Rectal smooth muscle tissue (tissue), 1 donor: Measurements from ENCODE around the gene LCE7A.

Experiments
- H3K27ac ChIP-seq: one replicate; pipeline ENCODE4 v1.7.0; 2013; ENCODE audit warnings: low read depth, low read length, inconsistent platforms
- H3K27me3 ChIP-seq: one replicate; pipeline ENCODE4 v1.7.0; 2013; ENCODE audit warnings: low read length; ENCODE audit not compliant: control insufficient read depth, insufficient read depth
- H3K36me3 ChIP-seq: one replicate; pipeline ENCODE4 v1.7.0; 2013; ENCODE audit warnings: low read length; ENCODE audit not compliant: control insufficient read depth, insufficient read depth
- H3K4me1 ChIP-seq: one replicate; pipeline ENCODE4 v1.7.0; 2013; ENCODE audit warnings: low read length; ENCODE audit not compliant: control insufficient read depth, insufficient read depth
- H3K4me3 ChIP-seq: one replicate; pipeline ENCODE4 v1.7.0; 2013; ENCODE audit warnings: low read length
- H3K9ac ChIP-seq: one replicate; pipeline ENCODE4 v1.7.0; 2013; ENCODE audit warnings: low read length

Gene LCE7A

DNA sequence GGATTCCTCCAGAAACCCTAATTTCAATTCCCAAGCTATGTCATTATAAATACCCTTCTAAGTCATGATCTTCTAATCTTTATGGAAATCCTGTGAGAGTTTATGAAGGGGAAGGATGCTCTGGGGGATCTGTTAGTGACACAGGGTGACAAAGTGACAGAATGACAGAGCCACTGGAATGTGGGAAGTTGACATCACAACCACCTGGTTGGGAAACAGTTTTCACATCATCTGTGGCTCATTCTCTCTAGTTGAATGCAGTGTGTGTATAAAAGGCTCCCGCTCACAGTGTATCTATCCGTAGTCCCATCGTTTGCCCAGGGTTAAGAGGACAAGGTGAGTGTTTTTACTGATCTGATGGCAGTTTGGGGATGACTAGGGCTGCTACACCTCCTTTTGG, at the start of gene LCE7A:
Gene LCE7A, plus strand, starts transcription at position 301 of the 400 bp plus-strand sequence. CDS start 702 bp downstream, outside the sequence.
- no peaks in the 10 kb centered on the region for H3K27me3 ChIP-seq
- no peaks in the 10 kb centered on the region for H3K36me3 ChIP-seq
- no peak within 1 kb of the TSS for H3K9ac ChIP-seq
- H3K27ac ChIP-seq = no peak within 1 kb of the TSS
- H3K4me1 ChIP-seq = peaks cover 5% of the 10 kb centered on the region
- no peak within 1 kb of the TSS for H3K4me3 ChIP-seq

GRCh38 chr1:152811050-152811449, 48.7 kb upstream of the LCE7A start:
- Histone ChIP-seq H3K36me3 (no peaks in the 10 kb centered on the region), H3K27ac (no peak overlapping the region), H3K4me3 (no peak overlapping the region), H3K27me3 (no peaks in the 10 kb centered on the region), H3K4me1 (no peaks in the 10 kb centered on the region), H3K9ac (no peak overlapping the region)

DNA sequence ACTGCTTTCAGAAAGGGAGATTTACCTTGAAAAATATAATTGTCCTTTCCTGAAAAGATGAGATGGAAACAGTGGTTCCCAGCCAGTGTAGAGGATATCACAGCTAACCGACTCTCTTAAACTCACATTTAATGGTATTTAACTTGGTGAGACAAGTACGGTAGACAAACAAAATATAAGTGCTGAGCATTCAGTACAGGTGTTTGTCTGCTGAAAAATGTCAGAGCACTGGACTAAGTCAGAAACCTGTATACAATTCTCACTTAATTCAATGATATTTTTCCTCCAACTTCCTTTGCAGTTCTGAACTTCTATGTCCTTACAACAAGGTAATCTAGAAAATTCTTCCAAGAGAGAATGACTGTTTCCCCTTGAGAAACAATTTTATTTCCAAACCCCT, 48.1 kb upstream of the LCE7A start, which contains the start of gene LCE1B:
Gene LCE1B, plus strand, starts transcription at position 301 of the 400 bp plus-strand sequence. CDS start 476 bp downstream, outside the sequence.
- no peaks in the 10 kb centered on the region for H3K4me1 ChIP-seq
- H3K36me3 ChIP-seq = no peaks in the 10 kb centered on the region
- H3K27me3 ChIP-seq = no peaks in the 10 kb centered on the region
- H3K4me3 ChIP-seq = no peak within 1 kb of the TSS
- no peak within 1 kb of the TSS for H3K9ac ChIP-seq
- no peak within 1 kb of the TSS for H3K27ac ChIP-seq

- Histone ChIP-seq H3K27ac (no peak overlapping the region), H3K4me1 (no peaks in the 10 kb centered on the region), H3K27me3 (no peaks in the 10 kb centered on the region), H3K4me3 (no peak overlapping the region), H3K9ac (no peak overlapping the region), H3K36me3 (no peaks in the 10 kb centered on the region)
These were observed 42.5 kb upstream of the LCE7A start for GRCh38 chr1:152817309-152817708.

DNA sequence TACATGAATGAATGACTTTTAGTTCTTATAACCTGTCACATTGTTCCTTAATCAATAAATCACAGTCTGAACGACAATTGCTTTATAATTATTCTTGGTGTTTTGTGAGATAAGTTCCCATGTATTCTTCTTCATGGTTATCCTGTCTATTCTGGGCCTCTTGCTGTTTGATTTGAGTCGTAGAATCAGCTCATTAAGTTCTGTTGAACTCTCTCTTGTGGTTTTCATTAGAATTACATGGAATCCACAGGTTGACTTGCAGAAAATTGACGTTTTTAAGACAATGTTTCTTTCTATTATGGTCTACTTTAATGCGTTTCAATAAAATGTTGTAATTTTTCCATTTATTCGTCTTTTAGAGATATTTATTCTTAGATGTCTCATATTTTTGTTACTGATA, 36.5 kb upstream of the LCE7A start:
- Histone ChIP-seq H3K4me3 (no peak overlapping the region), H3K9ac (no peak overlapping the region)

GRCh38 chr1:152824964-152825363, 34.8 kb upstream of the LCE7A start:
- Histone ChIP-seq H3K27me3 (no peaks in the 10 kb centered on the region), H3K36me3 (no peaks in the 10 kb centered on the region), H3K9ac (no peak overlapping the region), H3K27ac (no peak overlapping the region), H3K4me1 (no peaks in the 10 kb centered on the region), H3K4me3 (no peak overlapping the region)

More for the DNA sequence above, 36.5 kb upstream of the LCE7A start:
- Histone ChIP-seq H3K27me3 (no peaks in the 10 kb centered on the region), H3K27ac (no peak overlapping the region), H3K4me1 (no peaks in the 10 kb centered on the region), H3K36me3 (no peaks in the 10 kb centered on the region)

- H3K9ac ChIP-seq = no peak within 1 kb of the TSS
- H3K27ac ChIP-seq = no peak within 1 kb of the TSS
- no peak within 1 kb of the TSS for H3K4me3 ChIP-seq
- H3K27me3 ChIP-seq = no peaks in the 10 kb centered on the region
- no peaks in the 10 kb centered on the region for H3K4me1 ChIP-seq
- H3K36me3 ChIP-seq = no peaks in the 10 kb centered on the region
These were observed 32.6 kb upstream of the LCE7A start, which contains the start of gene LCE1A for GRCh38 chr1:152827173-152827572. TSS of gene LCE1A (plus strand) at chr1:152827473. CDS start at chr1:152827473, 0 bp downstream.

DNA sequence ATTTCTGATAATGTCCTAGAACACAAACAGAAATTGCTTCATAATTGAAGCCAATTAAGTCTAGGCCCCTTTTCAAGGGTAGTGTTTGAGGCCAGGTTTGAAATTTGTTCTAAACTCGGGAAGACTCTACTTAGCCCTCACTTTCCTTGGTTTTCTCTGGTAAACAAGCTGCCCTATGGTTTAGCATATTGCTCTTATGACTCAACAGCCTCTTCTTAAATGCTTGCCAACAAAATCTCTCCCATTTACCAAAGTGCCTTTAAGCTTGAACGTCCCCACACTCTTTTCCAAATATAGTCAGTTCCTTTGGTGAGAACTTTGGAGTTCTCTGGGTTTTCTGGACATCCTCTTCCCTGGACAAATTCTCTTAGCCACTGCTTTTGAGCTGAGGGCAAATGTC, 22.9 kb upstream of the LCE7A start:
- H3K4me1 ChIP-seq = no peaks in the 10 kb centered on the region
- H3K27me3 ChIP-seq = no peaks in the 10 kb centered on the region
- no peak overlapping the region for H3K4me3 ChIP-seq

DNA sequence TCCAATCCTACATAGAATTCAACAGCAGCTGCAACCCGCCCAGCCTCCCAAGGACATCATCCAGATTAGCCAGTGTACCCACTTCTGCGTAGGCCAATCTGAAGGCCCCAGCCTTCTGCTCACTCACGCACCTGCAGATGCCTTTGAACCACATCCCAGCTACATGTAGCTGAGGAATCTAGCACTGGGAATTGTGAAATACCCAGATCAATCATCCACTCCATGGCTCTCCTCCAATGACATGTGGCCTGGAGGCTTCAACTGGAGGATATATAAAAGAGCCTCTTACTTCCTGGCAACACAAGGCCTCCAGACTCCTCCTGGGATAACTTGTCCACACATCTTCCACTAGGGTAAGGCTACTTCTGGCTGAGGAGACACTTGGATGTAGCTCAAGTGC, 17.2 kb upstream of the LCE7A start, which contains the start of gene LCE6A:
Gene LCE6A, plus strand, starts transcription at position 301 of the 400 bp plus-strand sequence. CDS start 665 bp downstream, outside the sequence.
- H3K4me3 ChIP-seq = no peak within 1 kb of the TSS
- no peak within 1 kb of the TSS for H3K27ac ChIP-seq
- no peaks in the 10 kb centered on the region for H3K27me3 ChIP-seq
- H3K36me3 ChIP-seq = no peaks in the 10 kb centered on the region
- no peak within 1 kb of the TSS for H3K9ac ChIP-seq
- no peaks in the 10 kb centered on the region for H3K4me1 ChIP-seq

More for the DNA sequence above, 22.9 kb upstream of the LCE7A start:
- Histone ChIP-seq H3K27ac (no peak overlapping the region), H3K9ac (no peak overlapping the region), H3K36me3 (no peaks in the 10 kb centered on the region)

DNA sequence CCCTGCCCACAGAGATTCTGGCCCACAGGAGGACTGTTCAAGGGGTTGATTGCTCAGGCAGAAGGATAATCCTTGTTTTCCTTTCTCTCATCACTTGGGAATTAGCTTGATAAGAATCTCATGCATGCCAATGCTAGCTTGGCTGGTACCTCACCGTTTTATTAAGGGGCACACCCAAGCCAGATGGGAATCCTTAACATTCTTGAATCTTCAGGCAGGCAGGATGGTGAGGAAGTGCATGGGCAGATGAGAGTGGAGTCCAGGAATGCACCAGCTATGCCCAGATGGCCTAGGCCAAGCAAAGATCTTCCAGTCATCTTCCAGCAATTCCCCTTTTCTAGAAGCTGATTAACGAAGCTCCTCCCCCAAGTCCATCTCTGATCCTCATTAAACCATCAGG, 4.1 kb upstream of the LCE7A start:
- Histone ChIP-seq H3K36me3 (no peaks in the 10 kb centered on the region), H3K27me3 (no peaks in the 10 kb centered on the region), H3K4me3 (no peak overlapping the region), H3K27ac (no peak overlapping the region), H3K4me1 (no peaks in the 10 kb centered on the region), H3K9ac (no peak overlapping the region)

DNA sequence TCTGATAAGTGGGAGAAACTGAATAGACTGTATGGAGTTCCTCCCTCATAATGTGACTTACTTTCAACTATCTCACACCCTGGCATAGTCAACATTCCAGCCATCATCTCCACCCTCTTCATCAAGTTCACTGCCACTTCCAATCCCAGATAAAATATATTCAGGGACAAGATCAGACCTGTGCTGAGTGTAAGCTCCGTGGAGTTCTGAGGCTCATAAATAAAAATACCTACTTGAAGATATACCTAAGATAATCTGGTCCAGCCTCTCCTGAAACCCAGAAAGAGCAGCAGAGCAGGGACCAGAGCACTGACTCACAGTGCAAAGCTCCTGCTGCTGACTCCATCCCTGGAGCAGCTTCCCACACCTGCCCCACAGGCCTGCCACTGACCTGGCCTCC, 1.7 kb upstream of the LCE7A start:
- Histone ChIP-seq H3K27ac (no peak overlapping the region), H3K36me3 (no peaks in the 10 kb centered on the region), H3K9ac (no peak overlapping the region), H3K27me3 (no peaks in the 10 kb centered on the region), H3K4me1 (peaks cover 5% of the 10 kb centered on the region), H3K4me3 (no peak overlapping the region)

GRCh38 chr1:152860129-152860528, 333 bp downstream of the LCE7A start:
- H3K27me3 ChIP-seq = no peaks in the 10 kb centered on the region
- H3K36me3 ChIP-seq = no peaks in the 10 kb centered on the region
- H3K4me1 ChIP-seq = peaks cover 5% of the 10 kb centered on the region
- no peak overlapping the region for H3K4me3 ChIP-seq
- H3K9ac ChIP-seq = no peak overlapping the region
- no peak overlapping the region for H3K27ac ChIP-seq

DNA sequence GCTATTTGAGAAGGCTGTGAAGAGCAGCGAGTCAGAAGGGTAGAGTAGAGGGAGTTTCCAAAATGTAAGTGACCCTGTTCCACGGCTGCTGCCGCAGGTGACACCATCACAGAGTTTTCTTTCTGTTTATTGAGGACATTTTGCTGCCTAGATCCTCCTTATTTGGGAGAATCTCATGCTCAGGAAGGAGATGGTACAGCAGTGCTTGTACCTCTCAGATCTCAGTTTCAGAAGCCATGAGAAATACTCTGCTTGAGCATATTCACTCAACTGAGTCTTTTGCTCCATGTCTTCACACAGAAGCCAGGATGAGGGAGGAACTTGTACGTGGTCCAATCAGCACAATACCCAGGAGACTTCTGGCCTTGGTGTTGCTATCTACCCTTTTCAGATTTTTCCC, 1.6 kb downstream of the LCE7A start:
- Histone ChIP-seq H3K4me1 (peaks cover 5% of the 10 kb centered on the region), H3K36me3 (no peaks in the 10 kb centered on the region), H3K9ac (no peak overlapping the region), H3K27ac (no peak overlapping the region), H3K4me3 (no peak overlapping the region), H3K27me3 (no peaks in the 10 kb centered on the region)
